ENCODE data around the gene ALKBH8. TPM values are rescaled to one million over a fixed set of nuclear protein-coding genes. Genes with fewer than 3 reads are reported as not detected.
"Not testable (repeated sequence)": the region's sequence is repeated elsewhere in the genome, so short reads cannot be mapped to it uniquely, and the experiment has no call there.

The ALKBH8 gene
- total and polyA plus RNA-seq, 2 of the 8 experiments (the other 6 are each of a cell fraction or from before 2014, with no cell fraction given), result 3.6 to 11.9 TPM

DNA sequence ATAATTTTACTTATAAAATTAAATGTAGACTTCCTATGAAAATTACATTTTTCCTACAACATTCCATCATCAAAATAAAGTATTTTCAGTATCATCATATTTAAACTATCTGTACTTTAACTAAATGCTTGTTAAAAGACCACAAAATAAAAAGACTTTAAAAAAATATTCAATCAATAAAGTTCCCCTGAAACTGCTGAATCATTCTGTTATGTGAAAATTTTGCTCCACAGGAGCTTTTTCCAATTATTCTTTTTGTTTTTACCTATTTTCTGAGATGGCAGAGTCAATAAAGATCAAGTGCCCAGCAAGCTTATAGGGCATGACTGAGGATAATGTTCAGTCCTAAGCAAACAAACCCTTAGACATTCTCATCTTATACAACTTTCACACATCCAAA, 27.3 kb downstream of the ALKBH8 start:
- Histone ChIP-seq H3K23ac (ENCODE audit: insufficient read length) (no peak overlapping the region), H2BK120ac (replicated peaks; ENCODE audit: low read depth, low read length) (no peak overlapping the region), H3K4me1 (replicated peaks in 1 of 4; ENCODE audit: control insufficient read depth in 3 of 4, insufficient read depth in 4 of 4, low read length in 3 of 4) (no peaks in the 10 kb centered on the region), H2BK12ac (ENCODE audit: low read depth, low read length) (no peak overlapping the region), H3K9me3 (ENCODE audit: insufficient read depth in 2 of 2, low read depth in 1 of 2, low read length in 1 of 2) (no peaks in the 10 kb centered on the region), H2BK5ac (ENCODE audit: low read depth, low read length) (no peak overlapping the region), H3K14ac (ENCODE audit: insufficient read length) (no peak overlapping the region), H3K79me2 (ENCODE audit: control insufficient read depth in 1 of 2, insufficient read depth in 2 of 2, low read length in 2 of 2) (no peaks in the 10 kb centered on the region), H3K4me2 (ENCODE audit: insufficient read depth in 1 of 2, low read depth in 2 of 2, low read length in 2 of 2) (no peak overlapping the region), H4K5ac (ENCODE audit: insufficient read length, low read depth, low read length) (no peak overlapping the region), H3K4ac (replicated peaks; ENCODE audit: insufficient read length, low read depth, low read length) (no peak overlapping the region), H2AFZ (ENCODE audit: low read length) (no peak overlapping the region), H4K20me1 (replicated peaks in 1 of 2; ENCODE audit: control insufficient read depth in 1 of 2, insufficient read depth in 2 of 2, low read length in 2 of 2) (no peaks in the 10 kb centered on the region), H2BK15ac (ENCODE audit: low read length) (no peak overlapping the region), H2BK20ac (ENCODE audit: low read length) (no peak overlapping the region), H4K8ac (ENCODE audit: extremely low read depth, insufficient read depth, low read length) (no peak overlapping the region), H3K18ac (ENCODE audit: extremely low read depth, low read length) (no peak overlapping the region), H3K27me3 (replicated peaks in 1 of 4; ENCODE audit: control insufficient read depth in 3 of 4, extremely low read depth in 1 of 4, insufficient read depth in 3 of 4, low read length in 3 of 4) (no peaks in the 10 kb centered on the region), H3K23me2 (ENCODE audit: low read depth, low read length) (no peaks in the 10 kb centered on the region), H3K79me1 (ENCODE audit: low read depth, low read length) (no peaks in the 10 kb centered on the region), H3K36me3 (ENCODE audit: control insufficient read depth in 2 of 4, insufficient read depth in 4 of 4, low read length in 3 of 4) (peaks cover 0 to 5% (median 3%) of the 10 kb centered on the region in 4 experiments; a peak in 2 of 8 replicates), H3K56ac (replicated peaks; ENCODE audit: insufficient read length, low read depth, low read length) (no peak overlapping the region), H4K91ac (replicated peaks; ENCODE audit: insufficient read length, low read length) (no peak overlapping the region), H3K27ac (ENCODE audit: low read depth, low read length) (no peak overlapping the region), H3K9ac (replicated peaks in 1 of 4; ENCODE audit: extremely low read depth in 1 of 4, low read depth in 3 of 4, low read length in 3 of 4) (no peak overlapping the region), H3K4me3 (ENCODE audit: extremely low read depth in 1 of 4, insufficient read depth in 2 of 4, low read depth in 3 of 4, low read length in 4 of 4) (no peak overlapping the region), H2AK5ac (ENCODE audit: low read depth, low read length) (no peak overlapping the region)
- CTCF ChIA-PET (ENCODE audit: partially characterized antibody), result interaction anchor here (0.6 to 4.7 kb wide), 3 partner anchors 11 to 444 kb away, joined by 3 to 27 read pairs (median 3); no protein-coding TSS in a partner anchor
- POLR2A ChIA-PET (ENCODE audit: partially characterized antibody), result no interaction called here
- no peak for DNase-seq (ENCODE audit: low read depth in 1 of 2, low spot score in 2 of 2)
- no peak for FAIRE-seq
- no peak for TF ChIP-seq NRF1 (IDR thresholded peaks at IDR 0.05; ENCODE audit: low read depth, low read length)
- no peak for TF ChIP-seq ZNF274 (IDR thresholded peaks at IDR 0.05; ENCODE audit: borderline replicate concordance, extremely low read depth, low read length)
- TF ChIP-seq CTBP2 (IDR thresholded peaks at IDR 0.05; ENCODE audit: borderline replicate concordance, insufficient read depth, insufficient read length, low read length), result no peak

DNA sequence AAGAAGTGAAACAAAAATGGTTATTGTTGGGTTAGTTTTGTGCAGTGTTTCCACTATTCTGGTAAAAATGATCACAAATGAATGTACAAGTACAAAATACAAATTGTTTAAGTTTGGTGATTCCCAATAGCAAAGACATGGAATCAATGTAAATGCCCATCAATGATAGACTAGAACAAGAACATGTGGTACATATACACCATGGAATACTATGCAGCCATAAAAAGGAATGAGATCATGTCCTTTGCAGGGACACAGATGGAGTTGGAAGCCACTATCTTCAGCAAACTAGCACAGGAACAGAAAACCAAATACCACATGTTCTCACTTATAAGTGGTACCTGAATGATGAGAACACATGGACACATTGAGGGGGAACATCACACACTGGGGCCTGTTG, 28.4 kb downstream of the ALKBH8 start:
- H3K14ac ChIP-seq (ENCODE audit: insufficient read length); H2BK15ac ChIP-seq (ENCODE audit: low read length); H3K56ac ChIP-seq (replicated peaks; ENCODE audit: insufficient read length, low read depth, low read length); H3K23ac ChIP-seq (ENCODE audit: insufficient read length); H3K79me1 ChIP-seq (ENCODE audit: low read depth, low read length); H2BK5ac ChIP-seq (ENCODE audit: low read depth, low read length); H3K27me3 ChIP-seq (replicated peaks in 1 of 4; ENCODE audit: control insufficient read depth in 3 of 4, extremely low read depth in 1 of 4, insufficient read depth in 3 of 4, low read length in 3 of 4); H3K4me1 ChIP-seq (replicated peaks in 1 of 4; ENCODE audit: control insufficient read depth in 3 of 4, insufficient read depth in 4 of 4, low read length in 3 of 4); H2BK120ac ChIP-seq (replicated peaks; ENCODE audit: low read depth, low read length); H3K4me3 ChIP-seq (ENCODE audit: extremely low read depth in 1 of 4, insufficient read depth in 2 of 4, low read depth in 3 of 4, low read length in 4 of 4); CTCF ChIA-PET (ENCODE audit: partially characterized antibody); H3K9me3 ChIP-seq (ENCODE audit: insufficient read depth in 2 of 2, low read depth in 1 of 2, low read length in 1 of 2); H3K79me2 ChIP-seq (ENCODE audit: control insufficient read depth in 1 of 2, insufficient read depth in 2 of 2, low read length in 2 of 2); H3K36me3 ChIP-seq (ENCODE audit: control insufficient read depth in 2 of 4, insufficient read depth in 4 of 4, low read length in 3 of 4); POLR2A ChIA-PET (ENCODE audit: partially characterized antibody); H2AFZ ChIP-seq (ENCODE audit: low read length); DNase-seq (ENCODE audit: low read depth in 1 of 2, low spot score in 2 of 2); H3K4me2 ChIP-seq (ENCODE audit: insufficient read depth in 1 of 2, low read depth in 2 of 2, low read length in 2 of 2); H3K9ac ChIP-seq (replicated peaks in 1 of 4; ENCODE audit: extremely low read depth in 1 of 4, low read depth in 3 of 4, low read length in 3 of 4); H2BK20ac ChIP-seq (ENCODE audit: low read length); H4K8ac ChIP-seq (ENCODE audit: extremely low read depth, insufficient read depth, low read length); FAIRE-seq; H4K91ac ChIP-seq (replicated peaks; ENCODE audit: insufficient read length, low read length); H3K23me2 ChIP-seq (ENCODE audit: low read depth, low read length); H3K27ac ChIP-seq (ENCODE audit: low read depth, low read length); H2BK12ac ChIP-seq (ENCODE audit: low read depth, low read length); H4K5ac ChIP-seq (ENCODE audit: insufficient read length, low read depth, low read length); H3K18ac ChIP-seq (ENCODE audit: extremely low read depth, low read length); H2AK5ac ChIP-seq (ENCODE audit: low read depth, low read length); H4K20me1 ChIP-seq (replicated peaks in 1 of 2; ENCODE audit: control insufficient read depth in 1 of 2, insufficient read depth in 2 of 2, low read length in 2 of 2); H3K4ac ChIP-seq (replicated peaks; ENCODE audit: insufficient read length, low read depth, low read length): not testable (repeated sequence)
